Vein endothelial cell (primary cell): ENCODE results near the gene CAVIN3. TPM values are rescaled to one million over a fixed set of nuclear protein-coding genes. Genes with fewer than 3 reads are reported as not detected.

Experiments
- total RNA-seq: library from RNA; depleted of rRNA; stranded (reverse); fragments of >200 nt; gene quantifications from 2 replicates; pipeline ENCODE4 v1.2.3, GENCODE V29; 2012

The CAVIN3 gene
- total RNA-seq: 281 and 346 TPM in 2 replicates

DNA sequence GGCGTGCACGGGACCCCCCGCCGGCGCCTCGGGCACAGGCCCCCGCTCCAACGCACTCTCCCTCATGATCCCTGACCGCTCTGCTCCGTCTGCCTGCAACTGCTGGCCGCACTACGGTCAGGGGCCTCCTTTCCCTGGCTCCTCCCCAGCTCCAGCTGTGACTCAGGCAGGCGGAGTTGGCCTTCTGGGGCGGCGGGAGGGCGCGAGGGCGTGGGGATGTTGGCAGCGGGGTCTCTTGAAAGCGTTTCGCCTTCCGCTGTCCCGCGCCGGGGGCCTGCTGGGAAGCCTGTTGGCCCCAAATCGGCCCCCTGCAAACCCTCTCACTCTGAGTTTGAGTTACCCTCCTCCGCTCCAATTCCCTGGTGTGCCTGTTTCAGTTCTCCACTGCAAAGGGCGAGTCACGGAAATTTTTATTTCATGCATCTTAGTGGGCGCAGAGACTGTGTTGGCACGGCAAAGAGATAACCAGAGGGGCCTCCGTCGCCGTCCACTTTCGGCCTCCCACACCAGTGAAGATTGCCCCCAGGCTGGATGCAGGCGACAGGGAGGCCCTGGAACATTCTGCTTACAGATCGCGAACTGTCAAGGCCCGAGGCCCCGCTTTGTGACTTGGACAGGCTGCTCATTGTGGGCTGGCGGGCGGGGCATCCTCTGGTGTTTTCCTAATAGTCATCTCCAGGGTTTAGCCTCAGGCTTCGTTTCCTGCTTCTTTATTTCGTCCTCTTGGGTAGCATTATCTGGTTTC, at the start of gene CAVIN3:
Gene CAVIN3, minus strand, starts transcription at position 91 of the 745 bp plus-strand sequence. Its CDS starts 25 bp downstream, at position 66.

Other genes starting within 250 kb of the CAVIN3 start
- not detected in 2 replicates for gene OR56B4, start 212.8 kb downstream of the CAVIN3 start, total RNA-seq
- gene OR52B2, start 150.2 kb downstream of the CAVIN3 start, total RNA-seq: not detected in 2 replicates
- not detected in 2 replicates for gene OR52W1, start 121.3 kb downstream of the CAVIN3 start, total RNA-seq
- not detected in 2 replicates for gene C11orf42, start 114.9 kb downstream of the CAVIN3 start, total RNA-seq
- 19.0 and 32.3 TPM in 2 replicates for gene FHIP1B, start 85.9 kb downstream of the CAVIN3 start, total RNA-seq
- not detected in 2 replicates for gene CNGA4, start 81.4 kb downstream of the CAVIN3 start, total RNA-seq
- not detected in 2 replicates for gene CCKBR, start 60.7 kb downstream of the CAVIN3 start, total RNA-seq
- 35.7 and 42.1 TPM in 2 replicates for gene SMPD1, start 70.0 kb upstream of the CAVIN3 start, total RNA-seq
- gene APBB1, start 98.6 kb upstream of the CAVIN3 start, total RNA-seq: 38.1 and 57.8 TPM in 2 replicates
- 0.33 and 0.67 TPM in 2 replicates for gene HPX, start 120.5 kb upstream of the CAVIN3 start, total RNA-seq
- 16.7 and 19.9 TPM in 2 replicates for gene TRIM3, start 153.4 kb upstream of the CAVIN3 start, total RNA-seq
- 57.9 and 65.0 TPM in 2 replicates for gene ARFIP2, start 160.8 kb upstream of the CAVIN3 start, total RNA-seq
- gene TIMM10B, start 161.0 kb upstream of the CAVIN3 start, total RNA-seq: 25.5 and 30.2 TPM in 2 replicates
- gene DNHD1, start 176.8 kb upstream of the CAVIN3 start, total RNA-seq: 3.3 and 4.5 TPM in 2 replicates